ENCODE results near the gene TMEM203.

TMEM203 gene

DNA sequence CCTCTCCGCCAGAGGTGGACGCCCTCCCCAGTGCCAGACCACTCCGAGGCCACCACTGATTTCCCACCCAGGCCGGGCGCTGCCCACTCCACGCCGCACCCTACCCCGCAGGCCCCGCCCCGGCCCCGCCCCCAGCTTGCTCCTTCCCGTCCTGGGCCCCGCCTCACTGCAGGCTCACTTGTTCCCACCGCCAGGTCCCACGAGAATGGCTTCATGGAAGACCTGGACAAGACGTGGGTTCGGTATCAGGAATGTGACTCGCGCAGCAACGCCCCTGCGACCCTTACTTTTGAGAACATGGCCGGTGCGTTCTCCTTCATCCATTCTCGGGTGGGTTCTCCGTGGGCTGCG lies 42.1 kb downstream of the TMEM203 start:
- no peak for DNase-seq

DNA sequence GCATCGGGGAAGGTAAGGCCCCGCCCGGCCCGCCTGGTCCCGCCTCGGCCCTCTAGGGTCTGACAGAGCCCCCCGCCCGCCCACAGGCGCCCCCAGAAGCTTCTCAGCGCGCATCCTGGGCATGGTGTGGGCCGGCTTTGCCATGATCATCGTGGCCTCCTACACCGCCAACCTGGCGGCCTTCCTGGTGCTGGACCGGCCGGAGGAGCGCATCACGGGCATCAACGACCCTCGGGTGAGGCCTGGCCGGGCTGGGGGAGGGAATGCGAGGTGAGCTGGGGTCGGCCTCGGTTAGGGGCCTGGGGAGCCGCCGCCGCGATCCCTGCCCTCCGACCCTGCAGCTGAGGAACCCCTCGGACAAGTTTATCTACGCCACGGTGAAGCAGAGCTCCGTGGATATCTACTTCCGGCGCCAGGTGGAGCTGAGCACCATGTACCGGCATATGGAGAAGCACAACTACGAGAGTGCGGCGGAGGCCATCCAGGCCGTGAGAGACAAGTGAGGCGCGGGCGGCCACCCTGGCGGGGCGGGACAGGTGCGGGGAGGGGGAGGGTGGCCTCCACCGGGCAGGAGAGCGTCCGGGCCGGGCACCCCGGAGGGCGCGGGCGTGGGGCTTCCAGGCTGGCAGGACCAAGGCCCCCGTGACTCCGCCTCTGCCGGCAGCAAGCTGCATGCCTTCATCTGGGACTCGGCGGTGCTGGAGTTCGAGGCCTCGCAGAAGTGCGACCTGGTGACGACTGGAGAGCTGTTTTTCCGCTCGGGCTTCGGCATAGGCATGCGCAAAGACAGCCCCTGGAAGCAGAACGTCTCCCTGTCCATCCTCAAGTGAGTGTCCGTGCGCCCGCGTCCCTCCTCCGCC lies 42.7 kb downstream of the TMEM203 start:
- no peak for DNase-seq

DNA sequence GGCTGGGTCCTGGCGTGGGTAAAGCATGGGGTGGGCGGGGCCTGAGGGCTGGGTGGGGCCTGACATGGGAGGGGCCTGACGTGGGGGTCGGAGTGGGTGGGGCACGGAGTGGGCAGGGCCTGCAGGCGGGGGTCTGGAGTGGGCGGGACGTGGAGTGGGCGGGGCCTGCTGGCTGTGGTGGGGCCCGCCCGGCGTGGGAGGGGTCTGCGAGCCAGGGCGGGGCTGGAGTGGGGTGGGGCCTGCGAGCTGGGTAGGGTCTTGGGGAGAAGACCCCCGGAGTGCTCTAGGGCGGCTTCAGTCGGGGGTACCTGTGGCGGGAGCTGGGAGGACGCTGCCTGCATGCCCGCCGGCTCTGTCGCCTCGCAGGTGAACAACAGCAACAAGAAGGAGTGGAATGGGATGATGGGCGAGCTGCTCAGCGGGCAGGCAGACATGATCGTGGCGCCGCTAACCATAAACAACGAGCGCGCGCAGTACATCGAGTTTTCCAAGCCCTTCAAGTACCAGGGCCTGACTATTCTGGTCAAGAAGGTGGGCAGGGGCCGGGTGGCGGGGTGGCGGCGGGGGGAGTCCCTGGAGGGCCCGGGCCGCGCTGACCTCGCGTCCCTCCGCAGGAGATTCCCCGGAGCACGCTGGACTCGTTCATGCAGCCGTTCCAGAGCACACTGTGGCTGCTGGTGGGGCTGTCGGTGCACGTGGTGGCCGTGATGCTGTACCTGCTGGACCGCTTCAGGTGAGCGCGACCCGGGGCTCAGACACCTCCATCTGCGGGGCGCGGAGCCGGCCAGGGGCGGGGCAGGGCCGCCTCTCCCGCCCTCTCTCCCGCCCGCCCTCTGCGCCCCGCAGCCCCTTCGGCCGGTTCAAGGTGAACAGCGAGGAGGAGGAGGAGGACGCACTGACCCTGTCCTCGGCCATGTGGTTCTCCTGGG lies 43.6 kb downstream of the TMEM203 start:
- DNase-seq, result no peak

DNA sequence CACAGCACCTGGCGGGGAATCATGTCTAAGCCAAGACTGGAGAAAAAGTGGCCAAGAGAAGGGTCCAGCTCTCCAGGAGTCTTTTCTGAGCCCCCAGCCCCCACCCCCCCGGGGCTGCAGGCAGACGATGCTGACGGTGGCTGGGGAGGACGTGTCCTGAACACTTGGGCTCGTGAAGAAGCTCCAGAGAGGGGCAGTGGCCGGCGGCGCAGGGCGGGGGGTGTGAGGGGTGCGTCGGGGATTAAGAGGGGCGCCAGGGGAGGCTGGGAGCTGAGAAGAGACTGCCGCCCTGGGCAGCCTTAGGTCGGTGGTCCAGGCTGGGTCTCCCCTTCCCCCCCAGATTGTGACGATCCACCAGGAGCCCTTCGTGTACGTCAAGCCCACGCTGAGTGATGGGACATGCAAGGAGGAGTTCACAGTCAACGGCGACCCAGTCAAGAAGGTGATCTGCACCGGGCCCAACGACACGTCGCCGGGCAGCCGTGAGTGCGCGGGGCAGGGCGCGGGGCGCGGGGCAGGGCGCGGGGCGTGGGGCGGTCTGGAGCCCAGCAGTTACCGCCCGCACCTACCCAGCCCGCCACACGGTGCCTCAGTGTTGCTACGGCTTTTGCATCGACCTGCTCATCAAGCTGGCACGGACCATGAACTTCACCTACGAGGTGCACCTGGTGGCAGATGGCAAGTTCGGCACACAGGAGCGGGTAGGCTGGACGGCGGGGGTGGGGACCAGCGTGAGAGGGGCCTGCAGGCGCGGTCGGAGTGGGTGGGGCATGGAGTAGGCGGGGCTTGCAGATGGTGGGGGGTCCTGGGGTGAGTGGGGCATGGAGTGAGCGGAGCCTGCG lies 44.5 kb downstream of the TMEM203 start:
- no peak for DNase-seq

DNA sequence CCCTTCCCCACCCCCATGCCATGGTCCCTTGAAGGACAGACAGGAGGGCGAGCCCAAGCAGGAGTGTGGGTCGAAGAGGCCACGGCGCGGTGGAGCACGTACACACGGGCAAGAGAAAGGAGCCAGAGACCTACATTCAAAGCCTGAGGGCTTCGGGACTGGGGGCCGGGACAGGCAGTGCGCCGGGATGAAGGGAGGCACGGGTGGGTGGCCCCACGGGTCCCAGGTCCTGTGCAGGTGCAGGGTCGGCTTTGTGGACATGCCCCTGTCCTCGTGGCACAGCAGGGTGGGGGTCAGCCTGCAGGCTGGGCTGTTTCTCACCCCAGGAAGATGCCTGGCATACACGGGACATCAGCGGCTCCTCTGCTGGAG lies 45.4 kb downstream of the TMEM203 start:
- no peak for DNase-seq

DNA sequence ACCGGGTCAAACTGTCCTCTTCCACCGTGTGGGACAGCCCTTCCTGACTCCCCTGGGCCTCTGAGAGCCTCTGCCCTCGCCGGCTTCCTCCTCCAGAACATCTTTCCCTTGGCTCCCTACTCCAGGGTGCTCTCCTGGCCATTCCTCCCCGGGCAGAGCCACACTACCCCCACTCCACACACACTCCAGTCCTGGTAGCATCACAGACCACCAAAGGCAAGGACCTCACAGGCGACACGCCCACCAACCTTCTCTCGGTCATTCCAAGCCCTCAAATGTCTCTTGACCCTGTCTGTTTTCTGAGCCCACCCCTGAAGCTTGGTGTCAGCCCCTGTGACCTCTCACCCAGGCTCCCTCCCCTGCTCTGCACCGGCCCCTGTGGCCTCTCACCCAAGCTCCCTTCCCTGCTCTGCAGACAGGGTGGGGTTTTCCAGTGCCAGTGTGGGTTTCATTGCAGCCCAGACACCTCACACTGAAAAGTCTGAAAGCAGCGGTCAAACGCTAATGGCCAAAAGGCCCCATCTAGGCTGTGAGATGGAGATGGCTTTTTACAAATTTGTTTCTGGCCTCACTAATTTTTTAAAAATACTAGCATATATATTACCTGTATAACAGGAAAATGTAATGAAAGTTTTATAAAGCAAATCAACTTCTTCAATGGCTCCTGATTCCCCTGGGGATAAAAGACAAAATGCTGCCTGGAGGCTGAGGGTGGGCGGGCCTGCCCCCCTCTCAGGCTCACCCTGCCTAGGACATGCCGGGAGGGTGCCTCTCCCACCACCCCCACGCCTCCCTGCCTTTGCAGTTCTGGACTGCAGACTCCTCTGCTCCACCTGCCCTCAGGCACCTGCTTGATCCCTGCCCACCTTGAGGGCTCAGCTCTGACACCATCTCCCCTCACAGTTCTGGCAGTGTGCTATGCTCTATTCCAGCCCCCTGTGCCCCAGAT lies 46.1 kb downstream of the TMEM203 start:
- DNase-seq, result no peak

DNA sequence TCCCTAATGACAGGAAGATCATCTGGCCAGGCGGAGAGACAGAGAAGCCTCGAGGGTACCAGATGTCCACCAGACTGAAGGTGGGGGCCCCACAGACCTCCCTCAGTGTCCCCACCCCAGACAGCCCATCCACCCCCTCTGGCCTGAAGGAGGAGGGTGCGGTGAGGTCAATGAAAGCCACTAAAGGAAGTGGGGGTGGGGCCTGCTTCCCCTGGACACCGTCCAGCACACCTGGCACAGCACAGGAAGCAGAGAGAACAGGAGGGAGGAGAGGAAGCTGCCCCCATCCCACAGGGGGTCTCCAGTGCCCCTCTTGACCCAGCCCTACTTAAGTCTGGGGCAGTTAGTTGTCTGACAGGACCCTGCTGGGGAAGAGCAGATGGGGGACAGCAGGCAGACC lies 46.8 kb downstream of the TMEM203 start:
- no peak for DNase-seq

DNA sequence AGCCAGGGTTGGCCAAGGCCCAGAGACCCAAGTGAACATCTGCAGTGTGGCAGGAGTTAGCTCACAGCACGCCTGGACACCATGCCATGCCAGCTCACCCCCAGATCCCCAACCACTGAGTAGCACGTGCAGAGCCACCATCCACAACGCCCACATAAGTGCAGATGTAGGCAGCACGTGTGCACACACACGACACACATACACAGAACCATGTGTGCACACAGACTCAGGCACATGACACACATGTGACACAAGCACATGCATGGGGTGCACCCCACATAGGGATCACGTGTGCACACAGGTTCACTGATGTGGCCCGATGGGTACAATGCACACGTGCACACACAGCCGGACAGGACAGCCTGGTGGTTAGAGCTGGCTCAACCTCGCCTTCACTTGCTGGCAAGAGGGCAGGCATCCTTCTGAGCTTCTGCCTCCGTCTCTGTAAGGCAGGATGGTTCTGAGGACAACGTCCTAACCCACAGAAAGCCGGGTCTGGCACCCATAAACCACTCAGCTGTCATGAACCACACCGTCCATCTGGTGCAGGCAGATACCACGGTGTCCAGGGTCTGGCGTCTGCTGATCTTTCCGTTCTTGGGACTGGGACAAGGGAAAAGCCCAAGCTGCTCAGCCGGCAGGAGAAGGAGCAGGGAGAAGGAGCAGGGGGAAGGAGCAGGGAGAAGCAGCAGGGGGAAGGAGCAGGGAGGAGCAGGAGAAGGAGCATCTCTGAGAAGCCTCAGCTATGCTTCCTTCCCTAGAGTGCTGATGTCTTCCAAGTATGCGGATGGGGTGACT lies 47.6 kb downstream of the TMEM203 start:
- DNase-seq, result no peak

DNA sequence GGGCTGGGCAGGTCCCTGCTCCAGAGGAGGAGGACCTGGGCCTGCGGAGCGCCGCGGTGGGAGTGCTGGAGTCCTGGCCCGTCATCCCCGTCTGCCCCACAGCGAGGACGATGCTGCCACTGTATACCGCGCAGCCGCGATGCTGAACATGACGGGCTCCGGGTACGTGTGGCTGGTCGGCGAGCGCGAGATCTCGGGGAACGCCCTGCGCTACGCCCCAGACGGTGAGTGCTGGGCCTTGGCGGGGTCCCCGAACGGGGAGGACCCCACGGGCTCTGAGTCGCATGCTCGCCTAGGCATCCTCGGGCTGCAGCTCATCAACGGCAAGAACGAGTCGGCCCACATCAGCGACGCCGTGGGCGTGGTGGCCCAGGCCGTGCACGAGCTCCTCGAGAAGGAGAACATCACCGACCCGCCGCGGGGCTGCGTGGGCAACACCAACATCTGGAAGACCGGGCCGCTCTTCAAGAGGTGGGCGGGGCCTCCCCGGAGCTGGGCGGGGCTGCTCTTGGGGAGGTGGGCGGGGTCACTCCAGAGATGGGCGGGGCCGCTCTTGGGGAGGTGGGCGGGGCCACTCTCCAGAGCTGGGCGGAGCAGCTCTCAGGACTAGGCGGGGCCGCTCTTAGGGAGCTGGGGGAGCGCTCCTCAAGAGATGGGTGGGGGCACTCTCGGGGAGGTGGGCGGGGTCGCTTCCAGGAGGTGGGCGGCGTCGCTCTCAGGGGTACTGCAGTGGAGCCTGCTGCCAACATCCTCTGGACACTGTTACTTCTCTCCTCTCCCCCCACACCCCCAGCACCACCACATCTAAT lies 48.7 kb downstream of the TMEM203 start:
- DNase-seq, result no peak
